HG03469 (cell line): Measurements from ENCODE around the gene TBL1XR1.

Source experiments
- ATAC-seq: cut with Tn5 transposase; IDR thresholded peaks from one replicate; pipeline ENCODE4 v1.9.1; 2021; ENCODE audit warnings: mild to moderate bottlenecking, moderate library complexity, moderate number of reproducible peaks; ENCODE audit not compliant: unreplicated experiment

Gene TBL1XR1

DNA sequence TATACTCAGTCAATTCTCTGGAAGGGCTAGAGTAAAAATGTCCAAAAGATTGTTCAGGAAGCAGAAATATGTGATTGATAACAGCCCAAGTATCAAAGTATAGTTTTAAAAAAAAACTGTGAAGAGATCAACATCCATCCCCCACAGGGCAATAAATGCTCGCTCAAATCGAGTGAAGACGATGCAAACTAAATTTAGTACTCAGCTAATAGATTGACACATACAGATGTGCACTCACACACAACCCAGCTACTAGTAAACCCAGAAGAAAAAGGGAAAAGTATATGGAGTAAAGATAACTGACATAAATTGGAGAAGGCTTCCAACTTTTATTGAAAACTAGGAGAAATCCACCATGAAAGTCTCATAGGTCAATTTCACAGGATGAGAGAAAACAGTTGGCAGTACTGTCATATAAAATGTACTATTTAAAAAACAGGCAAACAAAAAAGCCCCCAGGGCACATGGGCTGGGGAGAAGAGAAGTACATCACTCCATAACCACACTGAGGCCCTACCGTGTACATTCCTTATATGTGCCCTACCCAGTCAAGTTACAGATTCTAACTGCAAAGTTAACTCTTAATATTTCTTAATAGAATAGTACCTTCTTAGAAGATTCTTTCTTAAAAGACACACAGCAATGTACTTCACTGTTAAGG is 125.7 kb downstream of the TBL1XR1 start:
- ATAC-seq = no peak

DNA sequence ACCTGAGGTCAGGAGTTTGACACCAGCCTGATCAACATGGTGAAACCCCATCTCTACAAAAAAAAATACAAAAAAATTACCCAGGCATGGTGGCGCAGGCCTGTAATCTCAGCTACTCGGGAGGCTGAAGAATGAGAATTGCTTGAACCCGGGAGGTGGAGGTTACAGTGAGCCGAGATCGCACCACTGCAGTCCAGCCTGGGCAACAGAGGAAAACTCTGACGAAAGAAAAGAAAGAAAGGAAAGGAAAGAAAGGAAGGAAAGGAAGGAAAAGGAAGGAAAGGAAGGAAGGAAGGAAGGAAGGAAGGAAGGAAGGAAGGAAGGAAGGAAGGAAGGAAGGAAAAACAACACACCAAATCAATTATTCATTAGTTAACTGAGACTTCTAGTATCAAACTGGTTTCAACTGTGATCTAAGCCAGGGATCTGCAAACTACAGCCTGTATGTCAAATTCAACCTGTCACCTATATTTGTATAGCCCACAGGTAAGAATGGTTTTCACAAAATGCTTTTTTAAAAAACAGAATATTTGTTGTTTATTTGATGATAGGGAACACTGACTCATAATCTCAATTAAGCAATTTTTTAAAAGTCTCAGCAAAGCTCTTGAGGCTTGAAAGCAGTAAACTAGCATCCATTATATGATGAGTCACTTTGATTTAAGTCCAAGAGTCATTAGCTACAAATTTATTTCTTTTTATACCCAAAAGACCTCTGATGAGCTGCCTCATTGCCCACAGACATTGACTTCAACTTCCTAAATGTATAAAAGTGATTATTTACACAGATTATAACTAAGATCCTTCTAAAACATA is 127.6 kb downstream of the TBL1XR1 start:
- no peak for ATAC-seq

- ATAC-seq = no peak
Observed at GRCh38 chr3:177068967-177069366, 128.3 kb downstream of the TBL1XR1 start.

- no peak for ATAC-seq
Observed at GRCh38 chr3:177066068-177066467, 131.2 kb downstream of the TBL1XR1 start.

DNA sequence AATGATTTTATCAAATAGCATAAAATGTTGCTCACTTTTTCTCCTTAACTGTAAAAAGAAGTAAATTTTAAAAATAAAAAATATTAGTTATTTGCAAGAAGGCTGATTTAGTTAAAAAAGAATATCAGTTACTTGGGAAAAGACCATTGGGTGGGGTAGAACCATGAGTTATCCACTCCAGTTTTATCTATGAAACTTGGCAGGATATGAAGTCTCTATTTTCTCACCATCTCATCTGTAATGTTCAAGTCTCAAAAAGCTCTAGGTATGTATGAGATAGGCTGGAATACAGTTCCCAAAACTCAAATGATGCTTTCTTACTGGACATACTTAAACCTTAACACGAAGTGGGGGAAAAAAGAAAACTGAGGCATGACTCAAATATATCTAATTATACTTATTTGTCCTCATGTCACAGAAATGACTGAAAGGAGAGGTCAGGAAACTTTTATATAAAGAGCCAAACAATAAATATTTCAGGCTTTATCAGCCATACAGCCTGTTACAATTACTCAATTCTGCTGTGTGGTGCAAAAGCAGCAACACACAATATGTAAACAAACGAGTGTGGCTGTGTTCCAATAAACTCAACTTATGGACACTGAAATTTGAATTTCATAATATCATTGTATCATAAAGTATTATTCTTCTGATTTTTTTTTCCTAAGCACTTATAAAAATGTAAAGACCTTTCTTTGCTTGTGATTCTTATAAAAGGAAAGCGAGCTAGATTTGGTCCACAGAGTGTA is 131.8 kb downstream of the TBL1XR1 start:
- ATAC-seq = no peak

GRCh38 chr3:177062052-177062732 is 135.1 kb downstream of the TBL1XR1 start:
- ATAC-seq = no peak

DNA sequence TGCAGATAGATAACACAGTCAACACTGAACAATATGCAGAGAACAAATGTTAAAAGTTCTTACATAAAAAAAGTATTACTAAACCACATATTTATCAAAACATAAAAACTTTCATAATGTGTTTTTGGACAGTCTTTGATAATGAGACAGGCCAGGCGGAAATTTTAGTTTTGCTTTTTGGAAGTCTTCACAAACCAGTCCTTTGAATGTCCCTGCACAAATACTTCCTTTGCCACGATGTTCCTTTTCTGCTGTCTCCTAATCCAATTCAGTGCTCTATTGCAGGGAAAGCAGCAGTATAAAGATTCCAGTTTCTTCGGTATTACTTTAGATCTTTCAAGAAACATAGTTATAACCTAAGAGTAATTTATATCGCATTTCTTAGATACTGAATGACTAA is 135.9 kb downstream of the TBL1XR1 start:
- ATAC-seq = no peak

GRCh38 chr3:177060492-177060891 is 136.8 kb downstream of the TBL1XR1 start:
- ATAC-seq = no peak

DNA sequence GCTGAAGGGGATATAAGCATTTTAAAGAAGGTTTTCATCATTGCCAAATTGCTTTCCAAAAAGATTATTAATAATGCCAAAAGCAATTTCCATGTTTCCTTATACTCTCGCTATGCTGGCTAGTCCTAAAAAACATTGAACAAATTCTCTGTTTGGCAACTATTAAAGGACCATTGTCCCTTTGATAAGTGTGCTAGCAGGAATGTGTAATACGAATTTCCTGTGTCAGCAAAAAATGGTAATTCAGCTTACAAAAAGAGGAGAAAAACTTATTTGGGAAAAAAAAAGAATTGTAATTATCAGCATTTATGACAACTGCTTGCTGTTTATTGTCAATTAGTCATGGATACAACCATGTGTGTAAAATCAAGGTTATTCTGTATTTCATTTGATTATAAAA is 138.6 kb downstream of the TBL1XR1 start:
- no peak for ATAC-seq

DNA sequence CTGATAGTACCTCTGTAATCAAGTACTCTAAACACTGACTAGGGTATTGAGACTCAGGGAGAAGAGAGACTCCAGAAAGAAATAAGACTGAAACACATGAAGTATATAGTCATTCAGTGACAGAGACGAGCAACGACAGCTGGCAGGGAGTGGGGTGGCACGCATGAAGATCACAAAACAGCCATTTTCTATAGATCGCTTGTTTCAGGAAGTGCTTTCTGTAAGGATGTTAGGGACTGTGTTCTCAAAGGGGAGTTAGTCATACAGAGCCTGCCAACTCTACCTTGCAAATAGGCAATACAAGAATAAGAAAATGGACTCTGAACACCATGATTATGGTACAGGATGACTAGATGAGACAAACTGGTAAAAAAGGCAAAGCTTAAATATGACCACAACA is 139.5 kb downstream of the TBL1XR1 start:
- ATAC-seq = peak; percentile 95

DNA sequence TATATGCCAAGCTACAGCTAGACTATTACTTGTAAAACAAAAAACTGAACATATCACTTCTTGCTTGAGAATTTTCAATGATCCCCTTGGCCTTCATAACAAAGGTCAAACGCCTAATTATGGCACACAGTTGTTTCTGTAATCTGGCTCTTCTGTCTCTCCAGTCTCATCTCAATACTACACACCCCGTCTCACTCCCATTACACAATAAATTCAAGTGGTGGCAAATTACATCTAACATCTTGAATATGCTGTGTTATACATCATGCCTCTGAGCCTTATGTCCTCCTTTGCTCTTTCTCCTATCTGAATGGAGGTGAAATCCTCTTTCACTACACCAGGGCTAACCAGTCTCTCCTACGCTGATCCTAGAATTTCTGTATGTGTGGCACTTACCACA is 140.4 kb downstream of the TBL1XR1 start:
- ATAC-seq = no peak

GRCh38 chr3:177055605-177056571 is 141.4 kb downstream of the TBL1XR1 start:
- ATAC-seq = no peak

DNA sequence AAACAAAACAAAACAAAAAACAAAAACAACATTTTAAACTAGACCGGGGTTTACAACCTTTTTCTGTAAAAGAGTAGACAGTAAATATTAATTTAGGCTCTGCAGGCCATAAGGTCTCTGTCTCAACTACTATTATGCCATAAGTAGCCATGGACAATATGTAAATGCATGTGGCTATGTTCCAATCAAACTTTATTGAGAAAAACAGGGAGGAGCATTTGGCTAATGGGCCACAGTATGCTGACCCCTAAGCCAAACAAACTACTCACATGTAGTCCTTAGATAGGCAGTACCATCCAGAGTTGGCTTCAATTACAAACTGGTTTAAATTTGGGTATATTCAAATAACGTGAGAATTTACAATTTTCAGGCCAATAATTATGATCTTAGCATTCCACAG is 144.2 kb downstream of the TBL1XR1 start:
- no peak for ATAC-seq

GRCh38 chr3:177051411-177051810 is 145.9 kb downstream of the TBL1XR1 start:
- no peak for ATAC-seq

- peak; percentile 59 for ATAC-seq
Observed at GRCh38 chr3:177050501-177051237, 146.6 kb downstream of the TBL1XR1 start.

DNA sequence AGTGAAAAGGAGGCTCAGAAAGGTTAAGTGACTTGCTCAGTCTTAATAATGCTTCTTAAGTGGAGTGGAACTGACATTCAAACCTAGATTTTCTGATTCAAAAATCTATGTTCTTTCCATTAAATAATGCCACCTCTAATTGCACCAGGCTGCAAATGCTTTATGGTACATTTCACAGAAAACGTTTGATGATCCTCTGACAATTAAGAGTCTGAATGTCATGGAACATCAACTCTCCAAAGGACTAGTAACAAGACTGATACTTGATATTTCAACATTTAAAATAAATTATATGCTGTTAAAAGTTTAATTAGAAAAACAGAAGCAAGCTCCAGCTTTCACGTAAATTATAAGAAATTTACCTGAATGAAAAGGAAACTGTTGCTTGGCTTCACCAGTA is 151.5 kb downstream of the TBL1XR1 start:
- ATAC-seq = no peak

GRCh38 chr3:177045222-177045621 is 152.1 kb downstream of the TBL1XR1 start:
- ATAC-seq = no peak

DNA sequence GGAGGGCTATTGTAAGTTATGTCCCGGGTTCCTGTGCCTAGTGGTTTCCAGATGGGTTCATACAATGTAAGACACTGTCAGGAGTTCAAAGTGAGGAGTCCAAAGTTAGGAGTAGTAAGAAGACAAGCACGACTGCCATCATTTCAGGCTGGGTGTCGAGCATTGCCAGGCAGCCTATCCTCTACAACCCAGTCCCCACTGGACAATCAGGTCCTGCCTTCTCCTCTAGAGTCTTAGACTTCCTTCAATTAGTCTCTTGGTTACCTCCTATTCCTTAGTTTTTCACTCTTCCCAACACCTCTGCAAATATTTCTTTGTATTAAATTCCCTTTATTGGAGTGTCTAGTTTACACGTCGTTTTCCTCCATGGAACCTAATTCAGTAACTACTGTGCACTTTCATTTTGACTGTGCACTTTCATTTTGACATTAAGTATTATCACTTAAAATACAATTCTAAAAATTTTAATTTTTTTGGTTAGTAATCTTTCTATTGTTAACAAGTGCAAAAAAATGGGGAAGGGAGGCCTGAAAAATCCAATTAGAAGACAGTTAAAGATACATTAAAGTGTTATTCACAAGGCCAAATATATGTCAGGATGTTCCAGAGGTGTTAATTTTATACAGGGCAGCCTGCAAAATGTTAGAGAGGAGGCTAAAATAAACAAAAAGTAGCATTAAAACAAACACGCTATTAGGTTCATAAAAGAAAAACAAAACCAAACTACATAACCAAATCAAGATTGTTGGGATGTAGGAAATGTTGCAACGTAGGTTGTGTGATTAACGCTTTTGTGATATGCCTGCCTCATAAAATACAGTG is 155.3 kb downstream of the TBL1XR1 start:
- peak; percentile 39 for ATAC-seq
